ENCODE results near the gene MVK.

Gene MVK

GRCh38 chr12:109608793-109609192 lies 35.2 kb downstream of the MVK start:
- DNase-seq (ENCODE audit: low read depth) = no peak

GRCh38 chr12:109609342-109609741 lies 35.7 kb downstream of the MVK start:
- DNase-seq (ENCODE audit: low read depth) = no peak

- no peak for DNase-seq (ENCODE audit: low read depth)
These were observed 36.9 kb downstream of the MVK start for GRCh38 chr12:109610523-109610922.

- no peak for DNase-seq (ENCODE audit: low read depth)
These were observed 37.6 kb downstream of the MVK start for GRCh38 chr12:109611223-109611622.

GRCh38 chr12:109612003-109612402 lies 38.4 kb downstream of the MVK start:
- no peak for DNase-seq (ENCODE audit: low read depth)

- DNase-seq (ENCODE audit: low read depth) = no peak
These were observed 39.4 kb downstream of the MVK start for GRCh38 chr12:109612975-109613502.

GRCh38 chr12:109613649-109614455 lies 40.3 kb downstream of the MVK start:
- DNase-seq (ENCODE audit: low read depth) = no peak

- DNase-seq (ENCODE audit: low read depth) = no peak
These were observed 42.1 kb downstream of the MVK start for GRCh38 chr12:109615556-109616229.

GRCh38 chr12:109617491-109617890 lies 43.9 kb downstream of the MVK start:
- no peak for DNase-seq (ENCODE audit: low read depth)

- no peak for DNase-seq (ENCODE audit: low read depth)
These were observed 44.5 kb downstream of the MVK start for GRCh38 chr12:109618082-109618481.

GRCh38 chr12:109619002-109619604 lies 45.5 kb downstream of the MVK start:
- no peak for DNase-seq (ENCODE audit: low read depth)

- DNase-seq (ENCODE audit: low read depth) = no peak
These were observed 47.7 kb downstream of the MVK start for GRCh38 chr12:109621211-109621694.

GRCh38 chr12:109621901-109622364 lies 48.3 kb downstream of the MVK start:
- no peak for DNase-seq (ENCODE audit: low read depth)

- no peak for DNase-seq (ENCODE audit: low read depth)
These were observed 50.9 kb downstream of the MVK start for GRCh38 chr12:109624467-109624866.

- no peak for DNase-seq (ENCODE audit: low read depth)
These were observed 51.6 kb downstream of the MVK start for GRCh38 chr12:109625131-109625559.

GRCh38 chr12:109625749-109626377 lies 52.3 kb downstream of the MVK start:
- no peak for DNase-seq (ENCODE audit: low read depth)

- no peak for DNase-seq (ENCODE audit: low read depth)
These were observed 53.0 kb downstream of the MVK start for GRCh38 chr12:109626378-109627115.

- DNase-seq (ENCODE audit: low read depth) = no peak
These were observed 54.0 kb downstream of the MVK start for GRCh38 chr12:109627633-109628032.

GRCh38 chr12:109630107-109630506 lies 56.5 kb downstream of the MVK start:
- no peak for DNase-seq (ENCODE audit: low read depth)

GRCh38 chr12:109630815-109631214 lies 57.2 kb downstream of the MVK start:
- DNase-seq (ENCODE audit: low read depth) = no peak

- DNase-seq (ENCODE audit: low read depth) = no peak
These were observed 57.7 kb downstream of the MVK start for GRCh38 chr12:109631302-109631701.
